Gastroesophageal sphincter (tissue), 3 donors: ENCODE measurements around the gene TUBA3C.
"Not testable (repeated sequence)": the region's sequence is repeated elsewhere in the genome, so short reads cannot be mapped to it uniquely, and the experiment has no call there.

ENCODE experiments used
- POLR2A ChIP-seq, 2 donors: fragments of 450-650 bp; IDR thresholded peaks; one replicate each; pipeline ENCODE4 v1.6.1; 2017; ENCODE audit warnings: antibody characterized with exemption in 2 of 2, mild to moderate bottlenecking in 2 of 2, moderate library complexity in 1 of 2
- TF ChIP-seq, protein P1 (sequence below), 4 experiments: fragments of 200-600 bp in 2 of 4; fragments of 450-650 bp in 2 of 4; sonication (generic) in 1 of 4; IDR thresholded peaks; one replicate each; pipeline ENCODE4 v1.5.1; 2017 to 2019; ENCODE audit warnings: antibody characterized with exemption in 4 of 4, mild to moderate bottlenecking in 2 of 4, moderate library complexity in 2 of 4

DNA sequence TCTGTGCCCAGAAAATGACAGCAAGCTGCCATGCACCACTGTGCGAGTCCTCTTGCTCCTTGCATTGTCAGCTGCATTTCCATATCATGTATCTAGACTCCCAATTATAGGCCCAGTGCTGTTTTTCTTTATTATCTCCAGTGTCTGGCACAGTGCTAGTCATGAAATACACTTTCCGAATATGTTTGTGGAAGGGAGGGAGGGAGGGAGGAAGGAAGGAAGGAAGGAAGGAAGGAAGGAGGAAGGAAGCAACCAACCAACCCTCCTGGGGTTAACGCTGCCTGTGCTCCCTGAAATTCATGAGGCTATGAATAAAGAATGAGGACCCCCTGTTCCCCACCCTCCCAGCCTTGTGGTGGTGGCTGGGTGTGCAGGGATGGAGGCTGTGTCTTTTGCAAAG lies 8.3 kb upstream of the TUBA3C start:
- TF ChIP-seq, protein P1, sequence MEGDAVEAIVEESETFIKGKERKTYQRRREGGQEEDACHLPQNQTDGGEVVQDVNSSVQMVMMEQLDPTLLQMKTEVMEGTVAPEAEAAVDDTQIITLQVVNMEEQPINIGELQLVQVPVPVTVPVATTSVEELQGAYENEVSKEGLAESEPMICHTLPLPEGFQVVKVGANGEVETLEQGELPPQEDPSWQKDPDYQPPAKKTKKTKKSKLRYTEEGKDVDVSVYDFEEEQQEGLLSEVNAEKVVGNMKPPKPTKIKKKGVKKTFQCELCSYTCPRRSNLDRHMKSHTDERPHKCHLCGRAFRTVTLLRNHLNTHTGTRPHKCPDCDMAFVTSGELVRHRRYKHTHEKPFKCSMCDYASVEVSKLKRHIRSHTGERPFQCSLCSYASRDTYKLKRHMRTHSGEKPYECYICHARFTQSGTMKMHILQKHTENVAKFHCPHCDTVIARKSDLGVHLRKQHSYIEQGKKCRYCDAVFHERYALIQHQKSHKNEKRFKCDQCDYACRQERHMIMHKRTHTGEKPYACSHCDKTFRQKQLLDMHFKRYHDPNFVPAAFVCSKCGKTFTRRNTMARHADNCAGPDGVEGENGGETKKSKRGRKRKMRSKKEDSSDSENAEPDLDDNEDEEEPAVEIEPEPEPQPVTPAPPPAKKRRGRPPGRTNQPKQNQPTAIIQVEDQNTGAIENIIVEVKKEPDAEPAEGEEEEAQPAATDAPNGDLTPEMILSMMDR (IDR thresholded peaks at IDR 0.05): not testable (repeated sequence)
- not testable (repeated sequence) for TF ChIP-seq POLR2A (IDR thresholded peaks at IDR 0.05)
